OCI-LY1 (cell line): ENCODE results near the gene CARM1.

ENCODE experiments used
- H2AFZ ChIP-seq: fragments of 200-600 bp; sonication (generic), shearing (Covaris generic); 2 replicates; pipeline ENCODE4 v1.6.0; 2014; ENCODE audit warnings: antibody characterized with exemption, mild to moderate bottlenecking, low read length
- H3F3A ChIP-seq: fragments of 200-600 bp; sonication (generic), shearing (Covaris generic); 2 replicates; pipeline ENCODE4 v1.6.0; 2014; ENCODE audit warnings: mild to moderate bottlenecking, antibody characterized with exemption, low read length, moderate library complexity; ENCODE audit not compliant: insufficient read depth
- H3K27ac ChIP-seq: fragments of 200-600 bp; sonication (generic); 2 replicates; pipeline ENCODE4 v1.5.1; 2014; ENCODE audit warnings: low read length, mixed run types, mild to moderate bottlenecking, low read depth; ENCODE audit not compliant: poor library complexity, severe bottlenecking
- H3K27me3 ChIP-seq: fragments of 200-600 bp; sonication (generic); 2 replicates; pipeline ENCODE4 v1.6.0; 2014; ENCODE audit warnings: antibody characterized with exemption, mild to moderate bottlenecking, low read length, moderate library complexity; ENCODE audit not compliant: insufficient read depth
- H3K36me3 ChIP-seq: fragments of 200-600 bp; sonication (generic); 2 replicates; pipeline ENCODE4 v1.6.1; 2014; ENCODE audit warnings: mild to moderate bottlenecking, antibody characterized with exemption, low read length, moderate library complexity, mixed read lengths; ENCODE audit not compliant: insufficient read depth
- H3K4me1 ChIP-seq: fragments of 200-600 bp; sonication (generic); 2 replicates; pipeline ENCODE4 v1.5.1; 2014; ENCODE audit warnings: mild to moderate bottlenecking, low read length, moderate library complexity; ENCODE audit not compliant: insufficient read depth, severe bottlenecking
- H3K4me2 ChIP-seq: fragments of 200-600 bp; sonication (generic), shearing (Covaris generic); 2 replicates; pipeline ENCODE4 v1.6.1; 2014; ENCODE audit warnings: low read length
- H3K4me3 ChIP-seq: fragments of 200-600 bp; sonication (generic); 2 replicates; pipeline ENCODE4 v1.5.1; 2014; ENCODE audit warnings: low read length, low read depth, mild to moderate bottlenecking, mixed read lengths; ENCODE audit not compliant: poor library complexity, severe bottlenecking
- H3K79me2 ChIP-seq: fragments of 200-600 bp; shearing (Covaris generic); 2 replicates; pipeline ENCODE4 v1.6.1; 2016; ENCODE audit warnings: mixed run types, low read length, mixed read lengths; ENCODE audit not compliant: insufficient read depth
- H3K9ac ChIP-seq: fragments of 200-600 bp; sonication (generic), shearing (Covaris generic); 2 replicates; pipeline ENCODE4 v1.6.1; 2014; ENCODE audit warnings: mild to moderate bottlenecking, low read length, mixed read lengths
- H3K9me2 ChIP-seq: fragments of 200-600 bp; sonication (generic), shearing (Covaris generic); 2 replicates; pipeline ENCODE4 v1.6.1; 2014; ENCODE audit warnings: low read depth, mild to moderate bottlenecking, low read length, mixed read lengths
- H3K9me3 ChIP-seq: fragments of 200-600 bp; shearing (Covaris generic); 2 replicates; pipeline ENCODE4 v1.6.1; 2014; ENCODE audit warnings: low read length, mixed read lengths
- H4K20me1 ChIP-seq: fragments of 200-600 bp; sonication (generic), shearing (Covaris generic); 2 replicates; pipeline ENCODE4 v1.6.0; 2016; ENCODE audit warnings: mild to moderate bottlenecking, low read length; ENCODE audit not compliant: insufficient read depth
- CTCF ChIP-seq: fragments of 200-600 bp; sonication (generic), shearing (Covaris generic); IDR thresholded peaks from 2 replicates; pipeline ENCODE4 v1.5.1; 2017; ENCODE audit warnings: mild to moderate bottlenecking, antibody characterized with exemption, low read length, moderate library complexity, mixed read lengths
- EZH2 ChIP-seq: fragments of 200-600 bp; sonication (generic), shearing (Covaris generic); IDR thresholded peaks from 2 replicates; pipeline ENCODE4 v1.8.0; 2017; ENCODE audit warnings: borderline replicate concordance, mixed run types, mild to moderate bottlenecking, antibody characterized with exemption, low read length, moderate library complexity, mixed read lengths

The CARM1 gene

DNA sequence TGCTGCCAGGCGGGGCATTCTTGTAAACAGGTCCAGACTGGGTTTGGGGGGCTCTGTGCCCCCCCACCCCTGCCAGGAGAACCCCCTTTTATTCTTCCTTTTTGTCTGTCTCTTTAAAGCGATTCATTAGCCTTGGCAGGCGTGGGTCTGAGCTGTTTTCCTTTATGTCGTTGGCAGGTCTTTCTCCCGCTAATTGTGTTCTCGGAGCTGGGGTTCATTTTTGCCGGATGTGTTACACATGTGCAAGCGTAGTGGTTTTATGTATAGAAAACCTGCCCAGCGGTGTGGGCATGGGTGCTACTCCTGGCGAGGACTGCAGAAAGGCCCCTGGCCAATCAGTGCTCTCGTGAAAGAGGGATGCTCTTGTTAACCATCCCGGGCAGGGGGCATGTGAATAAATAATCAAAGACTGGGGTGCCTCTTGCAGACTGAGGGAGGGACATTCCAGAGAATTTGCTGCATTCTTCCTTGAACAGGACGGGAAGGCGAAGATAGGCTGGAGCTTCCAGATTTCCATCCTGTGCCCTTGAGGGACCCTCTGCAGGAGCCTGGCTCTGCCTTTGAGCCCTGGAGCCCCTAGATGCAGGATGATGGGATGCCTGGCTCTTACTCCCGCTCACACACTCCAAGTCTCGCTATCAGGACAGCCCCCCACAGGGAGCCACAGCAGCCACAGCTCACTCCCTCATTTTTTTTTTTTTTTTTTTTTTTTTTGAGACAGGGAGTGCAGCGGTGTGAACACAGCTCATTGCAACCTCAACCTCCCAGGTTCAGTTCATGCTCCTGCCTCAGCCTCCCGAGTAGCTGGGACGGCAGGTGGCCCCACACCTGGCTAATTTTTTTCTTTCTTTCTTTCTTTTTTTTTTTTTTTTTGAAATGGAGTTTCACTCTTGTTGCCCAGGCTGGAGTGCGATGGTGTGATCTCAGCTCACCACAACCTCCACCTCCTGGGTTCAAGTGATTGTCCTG is 14.1 kb downstream of the CARM1 start:
- TF ChIP-seq CTCF = no peak
- TF ChIP-seq EZH2 = no peak
- no peak overlapping the region for H2AFZ ChIP-seq
- H3K4me3 ChIP-seq = no peak overlapping the region
- no peak overlapping the region for H3K27ac ChIP-seq
- H3K36me3 ChIP-seq = peaks cover 2% of the 10 kb centered on the region; the same call in 1 of the 2 replicates
- H3K27me3 ChIP-seq = no peaks in the 10 kb centered on the region
- no peak overlapping the region for H3K9ac ChIP-seq
- peaks cover 28% of the 10 kb centered on the region for H3K4me1 ChIP-seq
- H3K79me2 ChIP-seq = peaks cover 33% of the 10 kb centered on the region
- H3F3A ChIP-seq = no peaks in the 10 kb centered on the region
- H3K9me3 ChIP-seq = no peaks in the 10 kb centered on the region
- no peaks in the 10 kb centered on the region for H3K9me2 ChIP-seq
- H4K20me1 ChIP-seq = no peaks in the 10 kb centered on the region
- H3K4me2 ChIP-seq = no peak overlapping the region

DNA sequence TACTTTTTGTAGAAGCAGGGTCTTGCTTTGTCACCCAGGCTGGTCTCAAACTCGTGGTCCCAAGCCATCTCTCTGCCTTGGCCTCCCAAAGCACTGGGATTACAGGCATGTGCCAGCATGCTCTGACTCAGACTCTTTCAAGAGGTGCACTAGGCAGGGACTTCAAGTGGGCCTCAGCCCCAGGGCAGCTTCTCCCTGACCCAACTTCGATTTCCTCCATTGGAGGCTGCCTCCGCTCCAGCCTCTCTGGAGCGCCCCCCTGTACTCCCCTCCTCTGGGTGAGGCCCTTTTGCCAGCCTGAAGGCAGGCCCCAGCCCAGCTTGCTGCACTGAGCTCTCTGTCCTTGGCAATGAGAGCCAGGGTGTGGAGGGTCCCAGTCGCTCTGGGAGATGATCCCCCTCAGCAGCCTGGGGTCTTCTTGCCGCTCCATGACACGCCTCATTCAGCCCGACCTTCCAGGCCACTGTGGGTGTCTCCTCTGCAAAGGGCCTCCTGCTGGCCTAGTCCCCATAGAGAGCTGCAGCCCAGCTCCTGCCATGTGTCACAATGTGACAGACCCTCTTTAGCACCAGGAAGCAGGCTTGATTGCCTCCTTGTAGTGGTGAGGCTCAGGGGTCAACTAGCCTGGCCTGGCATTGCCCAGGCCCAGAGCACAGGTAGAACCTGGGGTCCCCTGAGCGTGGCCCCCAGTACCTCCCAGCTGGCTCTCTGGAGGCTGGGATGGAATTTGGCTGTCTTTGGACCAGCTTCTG is 16.4 kb downstream of the CARM1 start:
- Histone ChIP-seq H3K9me3 (no peaks in the 10 kb centered on the region), H3K79me2 (peaks cover 22% of the 10 kb centered on the region), H3K4me3 (peak overlapping the region; percentile 0), H3K27ac (peak overlapping the region; percentile 87), H3F3A (no peaks in the 10 kb centered on the region), H2AFZ (no peak overlapping the region), H3K27me3 (no peaks in the 10 kb centered on the region), H3K36me3 (no peaks in the 10 kb centered on the region), H3K4me2 (peak overlapping the region; percentile 38), H3K4me1 (peaks cover 28% of the 10 kb centered on the region), H4K20me1 (no peaks in the 10 kb centered on the region), H3K9ac (peak overlapping the region; percentile 58), H3K9me2 (no peaks in the 10 kb centered on the region)
- TF ChIP-seq EZH2 (no peak), CTCF (no peak)

DNA sequence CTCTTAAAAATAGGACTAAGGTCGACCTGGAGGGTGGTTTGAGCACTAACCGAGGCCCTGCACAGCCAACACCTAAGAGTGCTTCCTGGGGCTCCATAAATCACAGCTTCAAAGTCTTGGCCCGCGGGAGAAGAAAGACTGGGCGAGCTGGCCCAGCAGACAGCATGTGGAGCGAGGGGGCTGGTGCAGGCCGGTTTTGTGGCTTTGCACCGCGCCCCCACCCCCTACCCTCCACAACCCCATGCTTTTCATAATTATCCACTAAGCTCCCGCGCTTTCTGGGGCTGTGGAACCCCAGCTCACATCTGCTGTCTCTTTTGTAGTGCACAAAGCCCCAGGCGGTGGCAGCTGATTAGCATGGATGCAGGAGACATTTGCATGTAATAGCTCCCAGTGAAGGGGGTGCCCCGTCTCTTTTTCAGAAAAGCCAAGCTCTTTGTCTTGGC is 17.1 kb downstream of the CARM1 start:
- Histone ChIP-seq H3K27me3 (no peaks in the 10 kb centered on the region), H3K27ac (peak overlapping the region; percentile 87), H3K9me2 (no peaks in the 10 kb centered on the region), H3K4me3 (peak overlapping the region; percentile 0), H3K9me3 (no peaks in the 10 kb centered on the region), H3K36me3 (no peaks in the 10 kb centered on the region), H3F3A (no peaks in the 10 kb centered on the region), H3K4me1 (peaks cover 28% of the 10 kb centered on the region), H2AFZ (no peak overlapping the region), H4K20me1 (no peaks in the 10 kb centered on the region), H3K4me2 (peak overlapping the region; percentile 38), H3K9ac (peak overlapping the region; percentile 58), H3K79me2 (peaks cover 20% of the 10 kb centered on the region)
- TF ChIP-seq CTCF = no peak
- no peak for TF ChIP-seq EZH2
